GDM1 (cell line): ENCODE results near the gene GALNT18.
"Not testable (repeated sequence)": the region's sequence is repeated elsewhere in the genome, so short reads cannot be mapped to it uniquely, and the experiment has no call there.

Experiments used
- DNase-seq: peaks from one replicate; lab custom pipeline; 2025; lab: John Stamatoyannopoulos, UW

Gene GALNT18

DNA sequence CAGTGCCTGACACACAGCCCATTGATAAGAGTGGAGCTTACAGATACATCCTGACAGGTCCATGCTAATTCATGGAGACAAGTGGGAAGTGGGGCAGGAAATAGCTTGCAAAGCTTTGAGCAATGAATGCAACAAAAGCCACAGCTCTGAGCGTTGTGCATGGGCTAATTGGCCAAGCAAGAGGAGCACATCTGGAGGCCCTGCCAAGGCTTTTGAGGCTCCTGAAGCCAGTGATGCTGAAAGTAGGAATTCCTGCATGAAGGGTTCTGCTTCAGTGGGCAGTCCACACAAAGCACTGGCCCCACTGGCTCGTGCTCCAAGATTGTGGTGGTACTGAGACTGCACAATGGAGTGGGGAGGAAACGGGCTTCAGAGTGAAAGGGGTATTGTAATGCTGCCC lies 164.9 kb downstream of the GALNT18 start:
- DNase-seq: no peak

DNA sequence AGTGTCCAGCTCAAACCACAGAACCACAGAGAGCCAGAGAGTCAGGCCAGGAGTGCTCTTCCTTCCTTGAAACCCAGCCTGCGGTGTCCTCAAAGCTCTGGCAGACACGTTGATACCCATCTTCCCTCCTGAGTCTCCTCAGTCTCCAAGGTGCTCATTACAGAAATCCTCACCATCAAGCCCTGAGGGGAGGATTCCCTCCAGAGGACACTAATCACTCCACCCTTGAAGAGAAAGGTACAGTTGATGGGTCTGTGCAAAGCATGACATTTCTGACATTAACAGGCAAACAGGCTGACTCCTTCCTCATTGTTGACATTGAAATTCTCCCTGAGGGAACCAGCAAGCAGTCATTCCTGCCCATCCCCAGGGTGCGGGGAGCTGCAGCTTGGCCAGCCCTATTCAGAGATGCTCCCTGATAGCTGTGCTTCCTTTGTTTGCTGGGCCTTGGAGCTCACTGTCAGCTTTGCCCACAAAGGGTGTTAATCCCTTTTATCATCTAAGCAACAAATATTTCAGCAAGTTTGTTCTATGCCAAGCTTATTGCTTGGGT lies 167.1 kb downstream of the GALNT18 start:
- DNase-seq: no peak

DNA sequence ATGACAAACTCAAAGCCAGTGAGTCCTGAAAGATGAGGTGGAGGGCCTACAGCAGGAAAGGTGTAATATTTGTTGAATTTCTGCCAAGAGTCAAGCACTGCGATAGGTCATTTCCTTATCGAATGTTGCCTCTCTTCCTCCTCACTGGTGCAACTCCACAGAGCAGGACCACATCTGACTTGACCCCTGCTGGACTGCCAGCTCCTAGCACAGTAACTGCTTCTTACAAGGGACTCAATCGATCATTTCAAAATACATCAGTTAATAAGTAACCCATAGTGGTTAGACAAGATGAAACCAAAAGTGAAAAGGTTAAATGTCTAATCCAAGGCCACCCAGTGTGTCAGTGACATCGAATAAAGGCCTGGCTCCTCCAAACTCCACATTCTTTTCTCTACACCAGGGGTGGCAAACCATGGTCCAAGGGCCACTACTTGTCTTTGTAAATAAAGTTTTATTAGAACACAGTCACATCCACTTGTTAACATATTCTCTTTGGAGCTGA lies 170.3 kb downstream of the GALNT18 start:
- DNase-seq: no peak

DNA sequence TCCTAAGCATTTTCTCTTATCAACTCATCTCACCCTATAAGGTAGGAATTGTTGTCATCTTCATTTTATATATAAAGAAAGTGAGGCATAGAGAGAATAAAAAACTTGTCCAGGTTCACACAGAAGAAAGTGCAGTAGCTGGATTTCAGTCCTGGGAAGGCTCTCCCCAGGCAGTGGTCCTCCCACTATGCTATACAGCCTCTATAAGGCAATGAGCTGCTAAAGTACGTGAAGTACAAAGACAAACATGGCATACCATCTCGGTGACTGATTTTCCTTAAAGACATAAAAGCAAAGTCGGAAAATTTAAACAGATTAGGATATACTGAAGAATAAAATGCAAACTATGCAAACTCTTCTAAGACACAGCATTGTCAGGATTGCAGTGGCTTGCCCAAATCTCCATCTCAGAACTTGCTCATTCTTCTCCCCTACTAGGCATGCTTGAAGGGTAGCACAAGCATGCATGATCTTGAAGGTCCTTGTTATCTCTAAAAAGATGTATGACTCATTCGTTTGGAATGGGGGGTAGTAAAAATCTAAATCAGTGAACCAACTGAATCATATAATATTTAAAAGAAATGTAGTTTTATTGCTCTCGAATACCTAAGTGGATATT lies 171.0 kb downstream of the GALNT18 start:
- no peak for DNase-seq

DNA sequence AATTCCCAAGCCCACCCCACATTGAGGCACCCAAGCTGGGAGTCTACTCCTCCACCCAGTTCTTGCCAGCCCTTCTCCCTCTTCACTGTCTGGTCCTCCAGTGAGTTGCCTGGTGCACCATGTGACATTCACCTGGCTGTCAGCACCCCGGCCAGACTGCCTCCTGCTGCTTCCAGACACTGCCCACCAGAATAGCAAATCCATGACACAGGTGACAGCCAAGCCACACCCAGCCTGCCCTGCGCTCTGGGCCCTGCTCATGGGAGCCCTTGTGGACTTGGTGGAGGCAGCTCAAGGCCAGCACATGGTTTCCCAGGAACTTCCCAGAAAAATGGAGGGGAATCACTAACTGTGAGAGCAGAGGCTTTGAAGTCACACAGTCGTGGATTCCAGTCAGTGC lies 172.5 kb downstream of the GALNT18 start:
- no peak for DNase-seq

DNA sequence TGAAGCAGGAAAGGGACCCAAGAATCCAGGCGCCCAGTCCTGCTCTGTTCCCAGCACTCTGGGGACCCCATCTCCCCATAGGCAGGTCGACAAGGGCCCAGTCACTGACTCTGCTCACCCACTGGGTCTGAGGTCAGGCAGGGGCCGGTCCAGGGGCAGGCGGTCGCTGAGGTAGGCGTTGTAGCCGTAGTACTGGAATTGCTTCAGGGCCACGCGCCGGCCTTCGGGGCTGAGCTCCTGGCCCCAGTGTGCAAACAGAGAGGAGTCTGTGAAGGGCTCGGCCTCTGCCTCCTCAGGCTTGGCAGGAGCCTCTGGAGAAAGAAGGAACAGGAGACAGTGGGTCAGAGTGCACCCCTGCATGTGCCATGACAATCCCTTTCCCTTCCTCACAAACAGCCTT lies 173.2 kb downstream of the GALNT18 start:
- no peak for DNase-seq

DNA sequence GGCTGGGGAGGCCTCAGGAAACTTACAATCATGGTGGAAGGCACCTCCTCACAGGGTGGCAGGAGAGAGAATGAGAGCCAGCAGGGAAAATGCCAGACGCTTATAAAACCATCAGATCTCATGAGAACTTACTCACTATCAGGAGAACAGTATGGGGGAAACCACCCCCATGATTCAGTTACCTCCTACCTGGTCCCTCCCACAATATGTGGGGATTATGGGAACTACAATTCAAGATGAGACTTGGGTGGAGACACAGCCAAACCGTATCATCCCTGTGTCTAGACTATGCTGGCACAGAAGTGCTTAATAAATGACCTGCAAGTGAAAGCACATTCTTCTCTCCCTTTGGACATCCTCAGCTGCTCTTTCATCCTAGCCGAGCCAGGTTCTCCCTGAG lies 174.2 kb downstream of the GALNT18 start:
- not testable (repeated sequence) for DNase-seq

DNA sequence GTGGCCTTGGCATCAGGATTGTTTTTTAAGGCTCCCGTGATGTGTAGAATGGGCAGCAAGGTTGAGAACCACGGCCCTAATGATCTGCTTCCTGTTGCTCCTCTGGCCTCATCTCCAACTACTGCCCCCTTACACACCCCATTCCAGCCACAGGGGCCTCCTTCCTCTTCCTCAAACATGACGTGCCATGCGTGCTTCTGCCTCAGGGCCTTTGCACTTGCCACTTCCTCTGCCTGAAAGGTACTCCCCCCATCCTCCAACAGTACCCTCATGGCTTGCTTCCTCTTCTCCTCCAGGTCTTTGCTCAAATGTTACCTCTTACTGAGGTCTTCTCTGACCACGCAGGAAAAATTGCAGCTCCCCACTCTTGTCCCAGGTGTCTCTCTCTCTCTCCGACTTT lies 174.8 kb downstream of the GALNT18 start:
- DNase-seq: no peak

DNA sequence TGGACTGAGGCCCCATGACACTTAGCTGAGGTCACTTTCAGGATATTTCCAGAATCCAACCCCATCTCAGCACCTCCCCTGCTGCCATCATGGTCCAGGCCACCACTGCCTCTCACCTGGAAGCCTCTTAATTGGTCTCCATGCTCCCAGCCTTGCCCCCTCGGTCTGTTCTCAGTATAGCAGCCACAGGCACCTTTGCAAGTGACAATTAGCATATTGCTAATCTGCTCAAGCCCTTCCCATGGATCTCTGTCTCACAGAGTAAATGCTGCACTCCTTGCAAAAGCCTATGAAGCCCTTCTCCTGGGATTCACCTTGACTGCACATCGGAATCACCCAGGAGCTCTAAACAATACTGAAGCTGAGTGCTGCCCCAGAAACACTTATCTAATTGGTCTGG lies 175.2 kb downstream of the GALNT18 start:
- no peak for DNase-seq

DNA sequence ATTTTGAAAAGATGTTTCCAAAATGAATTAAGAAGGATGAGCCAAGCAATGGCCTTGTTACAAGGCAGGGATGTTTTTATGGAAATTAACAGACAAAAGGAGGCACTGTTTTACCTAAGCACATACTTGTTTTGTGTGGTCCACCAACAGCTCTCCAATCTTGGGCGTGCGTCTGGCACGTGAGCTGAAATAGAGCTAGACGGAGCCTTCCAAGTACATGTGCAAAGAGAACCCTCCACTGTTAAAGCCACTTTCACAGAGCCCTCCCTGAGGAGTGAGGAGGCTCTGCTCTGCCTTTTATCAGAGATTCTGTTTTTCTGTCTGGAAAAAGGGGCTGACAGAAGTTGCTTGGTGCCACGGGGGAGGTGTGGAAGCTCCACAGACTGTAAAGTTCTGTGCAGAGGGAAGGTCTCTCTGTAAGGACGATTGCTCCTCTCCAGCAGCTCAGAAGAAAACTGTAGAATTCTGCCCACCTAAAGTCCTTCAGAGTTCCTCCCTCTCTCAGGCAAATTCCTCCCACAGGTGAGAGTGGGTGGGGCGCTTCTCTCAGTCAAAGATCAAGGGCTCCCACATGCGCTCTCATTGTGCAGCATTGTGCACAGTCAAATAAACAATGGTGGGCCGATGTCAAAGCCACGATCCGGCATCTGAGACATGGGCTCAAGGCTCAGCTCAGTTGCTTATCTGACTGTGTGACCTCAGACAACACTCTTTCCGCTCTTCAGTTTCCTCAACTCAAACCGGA lies 176.2 kb downstream of the GALNT18 start:
- DNase-seq: no peak

DNA sequence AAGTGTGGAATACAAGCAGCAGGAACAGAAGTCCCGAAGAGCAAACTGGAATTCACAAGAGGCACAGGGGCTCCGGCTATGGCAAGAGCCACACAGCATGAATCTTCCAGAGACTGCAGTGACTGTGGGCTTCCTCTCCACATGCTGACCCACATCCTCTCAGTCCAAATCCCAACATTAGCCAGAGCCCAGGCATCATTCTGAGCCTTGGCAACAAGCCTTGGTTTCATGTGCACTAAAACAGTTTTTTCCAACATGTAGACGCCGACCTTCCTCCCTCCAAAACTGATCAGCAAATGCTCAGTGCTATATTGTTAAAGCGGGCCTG lies 177.0 kb downstream of the GALNT18 start:
- no peak for DNase-seq

DNA sequence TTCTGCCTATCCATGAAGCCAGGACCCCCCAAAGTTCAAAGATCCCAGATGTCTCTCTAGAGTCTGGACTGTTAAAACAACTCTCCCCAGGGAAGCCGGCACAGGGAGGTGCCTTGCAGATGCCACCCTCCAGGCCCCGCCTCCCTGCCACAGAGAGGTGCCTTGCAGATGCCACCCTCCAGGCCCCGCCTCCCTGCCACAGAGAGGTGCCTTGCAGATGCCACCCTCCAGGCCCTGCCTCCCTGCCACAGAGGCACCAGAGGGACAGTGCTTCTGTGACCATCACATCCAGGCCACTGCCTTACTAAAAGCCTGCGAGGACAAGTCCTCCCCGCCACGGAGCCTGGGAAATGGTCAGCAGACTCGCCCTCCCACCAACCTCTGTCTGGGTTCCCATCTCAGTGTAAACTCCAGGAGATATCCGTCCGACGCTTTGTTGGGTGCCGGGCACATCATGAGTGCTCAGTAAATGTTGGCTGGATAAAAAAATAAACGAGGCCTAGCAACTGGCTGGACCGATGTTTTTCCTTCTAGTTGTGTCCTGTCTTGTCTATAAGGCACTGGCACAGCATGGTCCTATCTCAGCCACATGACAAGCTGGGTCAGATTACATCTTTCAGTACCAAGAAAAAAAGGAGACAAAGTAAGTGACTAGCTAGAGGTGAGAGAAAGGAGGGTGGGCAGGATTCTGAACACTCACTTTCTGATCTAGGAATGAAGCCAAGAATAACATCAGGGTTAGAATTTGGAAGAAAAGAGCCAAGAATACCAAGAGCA lies 177.6 kb downstream of the GALNT18 start:
- no peak for DNase-seq

DNA sequence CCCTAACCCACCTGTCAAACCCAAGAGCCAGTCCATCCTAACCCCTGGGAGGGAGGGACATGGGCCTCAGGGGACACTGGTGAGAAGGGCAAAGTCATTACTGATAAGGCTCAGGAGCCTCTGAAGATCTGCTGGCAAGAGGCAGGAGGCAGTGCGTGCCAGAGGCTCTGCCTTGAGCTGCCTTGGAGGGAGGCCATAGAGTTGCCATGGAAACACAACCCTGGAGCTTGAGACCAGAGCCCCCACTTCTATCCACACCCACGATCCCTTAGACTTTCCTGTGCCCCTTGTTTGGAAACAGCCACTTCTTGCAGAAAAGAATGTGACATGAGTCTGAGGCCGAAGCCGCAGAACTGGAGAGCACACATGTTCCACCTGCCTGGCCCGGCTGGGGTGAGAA lies 179.0 kb downstream of the GALNT18 start:
- no peak for DNase-seq

DNA sequence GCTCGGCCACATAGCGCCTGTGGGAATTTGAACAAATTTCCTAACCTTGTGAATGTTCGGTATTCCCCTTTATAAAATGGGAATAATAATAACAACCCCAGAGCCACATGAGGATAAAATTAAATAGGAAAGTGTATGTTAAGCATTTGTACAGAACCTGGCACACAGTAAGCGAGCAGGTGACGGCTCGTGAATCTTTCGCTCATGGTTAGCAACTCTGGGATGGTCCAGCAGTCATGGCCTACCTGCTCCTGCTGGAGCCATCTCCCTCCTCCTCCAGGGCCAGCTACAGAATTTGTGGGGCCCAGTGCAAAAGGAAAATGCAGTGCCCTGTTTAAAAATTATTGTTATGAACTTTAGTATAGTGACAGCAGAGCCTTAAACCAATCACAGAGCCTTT lies 180.3 kb downstream of the GALNT18 start:
- no peak for DNase-seq

DNA sequence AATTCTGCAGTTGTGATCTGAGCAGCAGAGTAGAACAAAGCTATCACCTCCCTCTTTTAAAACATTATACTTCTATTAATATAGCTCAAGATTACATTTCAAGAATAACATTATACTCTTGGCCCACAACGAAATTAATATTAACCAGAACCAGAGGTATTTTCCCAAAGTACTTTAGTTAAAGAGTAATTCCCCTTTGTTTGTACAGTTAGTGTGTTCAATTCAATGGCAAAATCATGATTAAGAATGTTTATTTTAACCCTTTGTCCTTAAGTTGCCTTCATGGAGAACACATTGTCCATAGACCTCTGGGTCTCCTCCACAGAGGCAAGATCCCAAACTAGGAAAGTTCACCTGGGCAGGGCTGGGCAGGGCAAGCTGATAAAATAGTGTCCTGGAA lies 180.7 kb downstream of the GALNT18 start:
- no peak for DNase-seq

DNA sequence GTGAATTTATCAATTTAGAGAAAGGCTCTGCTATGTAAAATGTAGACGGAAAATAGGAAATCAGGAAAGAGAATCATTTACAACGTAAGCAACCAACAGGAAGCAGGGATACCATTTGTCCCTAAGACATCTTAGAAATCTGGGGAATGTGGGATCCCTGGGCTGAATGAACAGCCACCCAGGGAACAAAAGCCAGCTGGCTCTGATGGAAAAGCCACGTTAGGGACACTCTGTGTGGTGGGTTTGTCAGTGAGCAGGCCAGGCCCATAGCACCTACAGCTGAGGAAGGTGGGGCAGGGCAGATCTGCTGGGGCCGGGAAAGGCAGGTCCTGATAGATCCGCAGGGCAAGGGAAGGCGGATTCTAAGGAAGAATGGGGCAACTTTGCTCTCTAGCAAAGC lies 181.7 kb downstream of the GALNT18 start:
- DNase-seq: no peak

DNA sequence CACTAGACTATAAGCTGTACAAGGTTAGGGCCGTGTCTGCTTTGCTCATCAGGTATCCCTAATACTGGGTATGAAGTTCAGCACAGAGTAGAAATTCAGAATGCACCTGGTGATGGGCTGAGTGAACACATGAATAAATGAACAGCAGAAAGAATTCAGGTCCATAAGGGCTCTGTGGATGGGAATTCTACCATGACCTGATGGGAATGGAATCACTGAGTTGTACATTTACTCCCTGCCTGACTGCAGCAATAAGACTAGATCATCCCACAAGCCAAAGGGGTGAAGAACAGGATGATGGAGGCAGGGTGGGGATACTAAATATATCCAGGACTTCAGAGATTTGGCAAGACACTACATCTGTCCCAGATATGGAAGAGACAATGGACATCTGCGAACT lies 182.2 kb downstream of the GALNT18 start:
- no peak for DNase-seq

DNA sequence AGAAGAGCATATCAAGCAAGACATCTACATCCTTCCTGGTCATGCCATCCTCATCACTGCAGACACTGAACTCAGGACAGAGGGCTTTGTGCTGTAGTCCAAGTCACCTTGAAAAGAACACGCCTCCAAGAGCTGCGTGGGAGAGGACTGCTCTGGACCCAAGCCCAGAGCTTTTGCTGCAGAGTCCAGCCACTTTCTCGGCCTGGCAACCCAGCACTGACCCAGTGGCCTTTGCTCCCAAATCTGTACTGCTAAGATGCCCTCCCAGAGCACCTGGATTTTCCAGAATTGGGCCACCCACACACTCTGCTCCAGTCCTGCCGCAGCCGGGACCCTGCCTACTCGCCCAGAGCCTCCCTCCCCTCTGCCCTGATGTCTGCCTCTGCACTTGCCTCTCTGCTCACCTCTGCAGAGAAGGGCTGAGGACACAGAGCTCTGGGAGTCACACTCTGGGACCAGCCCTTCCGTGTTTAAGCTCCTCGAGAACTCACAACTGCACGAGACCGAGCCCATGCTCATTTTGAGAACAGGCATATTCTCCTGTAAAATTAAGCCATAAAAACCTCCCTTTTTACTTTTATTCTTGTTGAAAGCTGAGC lies 185.0 kb downstream of the GALNT18 start:
- DNase-seq: no peak

DNA sequence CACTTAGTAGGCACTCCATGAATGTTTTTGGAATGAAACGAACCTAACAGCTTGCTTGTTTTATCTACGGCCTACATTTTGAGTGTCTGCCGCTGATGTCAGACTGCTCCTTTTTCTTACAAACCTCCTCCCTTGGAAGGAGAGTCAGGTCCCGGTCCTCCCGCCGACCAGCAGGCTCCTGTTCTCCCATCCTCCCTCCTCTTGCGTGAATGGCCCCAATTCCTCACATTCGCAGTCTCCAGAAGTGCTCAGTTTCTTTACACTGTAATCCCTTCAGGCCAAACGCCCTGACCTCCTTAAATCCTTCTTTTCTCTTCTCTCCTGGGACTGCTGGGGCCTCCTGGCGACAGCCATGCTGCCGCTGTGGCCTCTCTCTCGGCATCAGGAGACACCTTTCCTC lies 186.2 kb downstream of the GALNT18 start:
- DNase-seq: no peak

DNA sequence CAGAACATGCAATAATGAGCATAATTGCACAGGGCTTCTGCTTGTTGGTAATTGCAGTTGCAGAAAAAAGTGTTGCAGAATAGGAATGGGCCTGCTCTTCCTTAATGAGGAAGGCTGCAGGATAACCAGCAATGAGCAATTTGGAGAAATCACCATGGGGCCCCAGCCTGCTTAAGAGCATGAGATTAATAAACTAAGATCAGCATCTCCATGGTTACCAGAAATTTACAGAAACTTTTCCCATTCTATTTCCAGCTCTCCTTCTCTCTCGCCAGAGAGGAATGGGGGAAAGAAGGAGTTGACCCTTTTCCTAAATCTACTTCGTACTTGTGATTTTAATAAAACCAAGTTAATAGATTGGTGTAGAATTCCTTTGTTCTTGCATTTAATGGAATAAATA lies 187.8 kb downstream of the GALNT18 start:
- no peak for DNase-seq

DNA sequence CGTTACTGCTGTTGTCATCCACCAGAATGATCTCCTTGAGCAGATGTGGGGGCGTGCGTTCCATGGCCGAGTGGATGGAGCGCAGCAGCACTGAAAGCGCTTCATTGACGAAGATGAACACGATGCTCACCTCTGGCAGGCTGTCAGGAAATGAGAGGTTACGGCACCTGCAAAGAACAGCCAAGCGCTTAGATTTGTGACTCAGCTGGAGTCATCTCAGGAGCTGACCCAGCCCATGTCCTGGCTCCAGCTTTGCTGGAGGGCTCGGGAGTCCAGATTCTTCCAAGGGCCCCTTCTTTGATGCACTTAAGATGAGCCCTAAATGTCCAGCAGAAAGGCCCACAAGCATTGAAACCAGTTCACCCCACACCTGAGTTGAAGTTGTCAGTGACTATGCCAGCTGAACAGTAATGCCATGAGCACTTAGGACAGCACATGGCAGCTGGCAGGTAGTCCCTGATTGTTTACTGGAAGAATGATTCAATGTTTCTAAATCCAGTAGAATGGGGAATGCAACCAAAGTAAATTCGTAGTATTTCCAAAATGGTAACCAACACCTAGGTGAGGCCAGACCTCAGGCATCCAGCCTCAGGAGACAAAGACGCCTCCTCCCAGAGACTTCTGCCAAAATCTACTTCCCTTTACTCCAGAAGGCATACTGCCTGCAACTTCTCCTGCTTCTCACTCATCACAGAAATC lies 189.0 kb downstream of the GALNT18 start:
- DNase-seq: no peak

DNA sequence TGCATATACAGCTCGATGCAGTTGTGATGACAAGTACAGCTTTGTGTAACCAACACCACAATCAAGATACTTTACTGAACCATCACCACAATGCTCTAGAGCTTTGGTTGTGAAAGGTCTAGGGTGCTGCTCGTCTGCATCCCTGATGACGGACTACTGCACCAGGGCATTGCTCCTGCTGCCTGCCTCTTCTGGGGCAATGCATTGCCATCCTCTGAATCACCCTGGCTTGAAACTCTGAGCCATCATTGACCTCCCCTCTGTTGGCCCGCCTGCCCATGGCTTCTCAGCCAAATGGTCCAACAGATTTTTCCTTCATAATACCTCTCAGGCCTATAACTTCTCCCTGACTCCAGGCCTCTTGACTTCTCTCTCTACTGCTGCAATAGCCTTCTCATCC lies 191.4 kb downstream of the GALNT18 start:
- DNase-seq: no peak
